Anterior cingulate cortex (tissue), 58 donors: ENCODE results near the gene CNIH2.
"Not testable (repeated sequence)": the region's sequence is repeated elsewhere in the genome, so short reads cannot be mapped to it uniquely, and the experiment has no call there.

Experiments
- DNase-seq, 58 donors: peaks; one replicate each; lab custom pipeline; 2025; lab: John Stamatoyannopoulos, UW

The CNIH2 gene

GRCh38 chr11:66277471-66278362, at the start of gene CNIH2:
CNIH2 (plus strand) TSS chr11:66278175; CDS start chr11:66278457, 282 bp downstream.
- peak in 9 of 58 donors; percentile 21 to 46 (median 30) for DNase-seq

GRCh38 chr11:66228521-66228920, 49.5 kb upstream of the CNIH2 start:
- no peak for DNase-seq

GRCh38 chr11:66230156-66230555, 47.8 kb upstream of the CNIH2 start:
- no peak for DNase-seq

- no peak for DNase-seq
Measured at GRCh38 chr11:66230978-66231377, 47.0 kb upstream of the CNIH2 start.

GRCh38 chr11:66231561-66231960, 46.4 kb upstream of the CNIH2 start:
- DNase-seq: no peak

- DNase-seq: no peak
Measured at GRCh38 chr11:66232769-66233168, 45.2 kb upstream of the CNIH2 start.

GRCh38 chr11:66233301-66233700, 44.7 kb upstream of the CNIH2 start:
- DNase-seq: no peak

GRCh38 chr11:66235141-66235540, 42.8 kb upstream of the CNIH2 start:
- no peak for DNase-seq

- no peak for DNase-seq
Measured at GRCh38 chr11:66237867-66238266, 40.1 kb upstream of the CNIH2 start.

- no peak for DNase-seq
Measured at GRCh38 chr11:66238786-66239413, 39.1 kb upstream of the CNIH2 start.

GRCh38 chr11:66239511-66239910, 38.5 kb upstream of the CNIH2 start:
- DNase-seq: no peak

- no peak for DNase-seq
Measured at GRCh38 chr11:66239998-66240780, 37.8 kb upstream of the CNIH2 start.

- DNase-seq: peak in 1 of 58 donors; percentile 31
Measured at GRCh38 chr11:66240781-66241136, 37.2 kb upstream of the CNIH2 start.

GRCh38 chr11:66242095-66242765, 35.7 kb upstream of the CNIH2 start:
- no peak for DNase-seq

GRCh38 chr11:66243782-66244535, 34.0 kb upstream of the CNIH2 start:
- DNase-seq: no peak

- no peak for DNase-seq
Measured at GRCh38 chr11:66247295-66247694, 30.7 kb upstream of the CNIH2 start.

GRCh38 chr11:66247801-66248200, 30.2 kb upstream of the CNIH2 start:
- no peak for DNase-seq

- no peak for DNase-seq
Measured at GRCh38 chr11:66248903-66249302, 29.1 kb upstream of the CNIH2 start.

GRCh38 chr11:66251809-66252208, 26.2 kb upstream of the CNIH2 start:
- no peak for DNase-seq

- not testable (repeated sequence) for DNase-seq
Measured at GRCh38 chr11:66253081-66253480, 24.9 kb upstream of the CNIH2 start.
